Liver (tissue), 9 donors: ENCODE data around the gene PHTF2. TPM values are rescaled to one million over a fixed set of nuclear protein-coding genes. Genes with fewer than 3 reads are reported as not detected.

ENCODE experiments used
- DNase-seq: peaks from one replicate; pipeline ENCODE4 v3.0.0-alpha.2; 2017; ENCODE audit warnings: low spot score
- H3K27ac ChIP-seq, 2 donors: one replicate each; pipeline ENCODE4 v1.7.0; 2013; ENCODE audit warnings: inconsistent platforms in 2 of 2, low read length in 2 of 2, control low read depth in 1 of 2, low read depth in 1 of 2, mild to moderate bottlenecking in 1 of 2
- H3K27me3 ChIP-seq, 4 donors: one replicate each; pipeline versions ENCODE4 v1.6.1 to v1.7.0; 2013; ENCODE audit warnings: low read length in 3 of 4, inconsistent platforms in 1 of 4, mild to moderate bottlenecking in 1 of 4, moderate library complexity in 1 of 4; ENCODE audit not compliant: control insufficient read depth in 4 of 4, insufficient read depth in 4 of 4
- H3K36me3 ChIP-seq, 4 donors: one replicate each; pipeline versions ENCODE4 v1.6.1 to v1.7.0; 2013; ENCODE audit warnings: low read length in 3 of 4, mild to moderate bottlenecking in 3 of 4, low read depth in 1 of 4, moderate library complexity in 1 of 4; ENCODE audit not compliant: control insufficient read depth in 4 of 4, insufficient read depth in 3 of 4
- H3K4me1 ChIP-seq, 4 donors: one replicate each; pipeline versions ENCODE4 v1.6.1 to v1.7.0; 2013; ENCODE audit warnings: low read length in 3 of 4, mild to moderate bottlenecking in 3 of 4, moderate library complexity in 1 of 4; ENCODE audit not compliant: control insufficient read depth in 4 of 4, insufficient read depth in 4 of 4
- H3K4me3 ChIP-seq, 3 donors: one replicate each; pipeline versions ENCODE4 v1.6.1 to v1.7.0; 2013; ENCODE audit warnings: low read length in 3 of 3, control low read depth in 1 of 3, low read depth in 1 of 3, mild to moderate bottlenecking in 1 of 3
- H3K9ac ChIP-seq, 2 donors: one replicate each; pipeline ENCODE4 v1.7.0; 2013; ENCODE audit warnings: low read length in 2 of 2, mild to moderate bottlenecking in 2 of 2, moderate library complexity in 2 of 2, control low read depth in 1 of 2, low read depth in 1 of 2
- H3K9me3 ChIP-seq, 4 donors: one replicate each; pipeline versions ENCODE4 v1.6.1 to v1.7.0; 2013; ENCODE audit warnings: low read length in 3 of 4; ENCODE audit not compliant: control insufficient read depth in 4 of 4
- EGR1 ChIP-seq, 2 donors: IDR thresholded peaks; 2 replicates each; pipeline ENCODE4 v1.6.1; 2016 to 2018; ENCODE audit warnings: antibody characterized with exemption in 2 of 2, low read depth in 2 of 2
- FOXA1 ChIP-seq: IDR thresholded peaks from 2 replicates; pipeline ENCODE4 v1.6.1; 2016; ENCODE audit warnings: antibody characterized with exemption
- FOXA2 ChIP-seq: IDR thresholded peaks from 2 replicates; pipeline ENCODE4 v1.6.1; 2016; ENCODE audit warnings: antibody characterized with exemption
- GABPA ChIP-seq, 2 donors: IDR thresholded peaks in 1 of 2; conservative IDR thresholded peaks in 1 of 2; 2 replicates each; pipeline ENCODE4 v1.6.1; 2016; ENCODE audit warnings: antibody characterized with exemption in 2 of 2, mild to moderate bottlenecking in 1 of 2, moderate library complexity in 1 of 2
- HNF4A ChIP-seq, 2 donors: conservative IDR thresholded peaks; 2 replicates each; pipeline ENCODE4 v1.6.1; 2016; ENCODE audit warnings: antibody characterized with exemption in 2 of 2, mild to moderate bottlenecking in 2 of 2
- JUND ChIP-seq, 2 donors: IDR thresholded peaks; 2 replicates each; pipeline ENCODE4 v1.6.1; 2016; ENCODE audit warnings: antibody characterized with exemption in 2 of 2
- RXRA ChIP-seq, 2 donors: IDR thresholded peaks; 2 replicates each; pipeline ENCODE4 v1.6.1; 2017 to 2018; ENCODE audit warnings: antibody characterized with exemption in 2 of 2, mild to moderate bottlenecking in 1 of 2
- SP1 ChIP-seq: IDR thresholded peaks from 2 replicates; pipeline ENCODE4 v1.6.1; 2018; ENCODE audit warnings: antibody characterized with exemption, mild to moderate bottlenecking
- TAF1 ChIP-seq: conservative IDR thresholded peaks from 2 replicates; pipeline ENCODE4 v1.6.1; 2016; ENCODE audit warnings: antibody characterized with exemption, mild to moderate bottlenecking
- YY1 ChIP-seq: IDR thresholded peaks from 2 replicates; pipeline ENCODE4 v1.6.1; 2016; ENCODE audit warnings: antibody characterized with exemption, mild to moderate bottlenecking
- WGBS: extraction: QIAGEN DNeasy Blood & Tissue Kit; methylation state at CpG from one replicate; pipeline ENCODE4 v1.1.7; 2013; 5-methylcytosine and 5-hydroxymethylcytosine counted together
- polyA plus RNA-seq, 2 donors: library from polyadenylated mRNA; stranded (reverse) in 1 of 2; unstranded in 1 of 2; fragments of 200-250 nt in 1 of 2; fragments of >200 nt in 1 of 2; fragmentation: Nextera tagmentation in 1 of 2; extraction: Ambion mirVana in 1 of 2; gene quantifications; one replicate each; pipeline versions ENCODE4 v1.2.1 to v1.2.3, GENCODE V29; 2013 to 2015
- total RNA-seq, 2 donors: library from RNA; depleted of rRNA; stranded (reverse); fragments of >200 nt; gene quantifications; one replicate each; pipeline ENCODE4 v1.2.3, GENCODE V29; 2014
- TF ChIP-seq, protein P1 (sequence below): IDR thresholded peaks from 2 replicates; pipeline ENCODE4 v1.6.1; 2016; ENCODE audit warnings: antibody characterized with exemption
- TF ChIP-seq, protein P2 (sequence below): IDR thresholded peaks from 2 replicates; pipeline ENCODE4 v1.6.1; 2016; ENCODE audit warnings: antibody characterized with exemption
- TF ChIP-seq, protein P3 (sequence below): IDR thresholded peaks from 2 replicates; pipeline ENCODE4 v1.6.1; 2016; ENCODE audit warnings: antibody characterized with exemption, mild to moderate bottlenecking
- TF ChIP-seq, protein P4 (sequence below): IDR thresholded peaks from 2 replicates; pipeline ENCODE4 v1.6.1; 2016; ENCODE audit warnings: antibody characterized with exemption
- donor health status: healthy.
- donor health status: healthy.
- donor health status: healthy.
- donor health status: healthy.
- donor health status: healthy.

Gene PHTF2
- total and polyA plus RNA-seq, 4 donors = 2.2 to 7.3 (median 4.7) TPM

DNA sequence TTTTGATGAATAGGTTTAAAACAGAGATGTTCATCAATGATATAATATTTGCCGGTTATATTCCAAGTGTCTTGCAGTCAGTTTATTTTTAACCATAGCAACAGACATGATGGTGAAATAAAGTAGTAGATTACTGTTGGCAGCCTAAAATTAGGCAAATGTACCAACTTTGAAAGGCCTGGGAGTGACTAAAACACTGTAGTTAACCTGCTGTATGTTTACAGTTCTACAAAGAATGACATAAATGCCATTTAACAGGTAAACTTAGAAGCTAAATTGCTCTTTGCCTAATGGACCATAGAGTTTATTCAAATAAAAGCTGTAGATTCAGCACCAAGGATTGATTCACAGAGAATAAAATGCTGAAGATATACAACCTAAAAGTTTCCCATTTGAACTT lies 64.1 kb downstream of the PHTF2 start:
- H3K9ac ChIP-seq = no peak overlapping the region
- no peaks in the 10 kb centered on the region for H3K36me3 ChIP-seq
- H3K4me3 ChIP-seq = no peak overlapping the region
- TF ChIP-seq SP1 = no peak
- TF ChIP-seq, protein P1, sequence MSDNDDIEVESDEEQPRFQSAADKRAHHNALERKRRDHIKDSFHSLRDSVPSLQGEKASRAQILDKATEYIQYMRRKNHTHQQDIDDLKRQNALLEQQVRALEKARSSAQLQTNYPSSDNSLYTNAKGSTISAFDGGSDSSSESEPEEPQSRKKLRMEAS = no peak
- H3K27me3 ChIP-seq = no peaks in the 10 kb centered on the region
- no peaks in the 10 kb centered on the region for H3K9me3 ChIP-seq
- 34% methylated on average over 1 of the region's 1 CpG for WGBS
- H3K4me1 ChIP-seq = peaks cover 0 to 8% (median 2%) of the 10 kb centered on the region in 4 donors
- no peak for DNase-seq
- H3K27ac ChIP-seq = no peak overlapping the region

DNA sequence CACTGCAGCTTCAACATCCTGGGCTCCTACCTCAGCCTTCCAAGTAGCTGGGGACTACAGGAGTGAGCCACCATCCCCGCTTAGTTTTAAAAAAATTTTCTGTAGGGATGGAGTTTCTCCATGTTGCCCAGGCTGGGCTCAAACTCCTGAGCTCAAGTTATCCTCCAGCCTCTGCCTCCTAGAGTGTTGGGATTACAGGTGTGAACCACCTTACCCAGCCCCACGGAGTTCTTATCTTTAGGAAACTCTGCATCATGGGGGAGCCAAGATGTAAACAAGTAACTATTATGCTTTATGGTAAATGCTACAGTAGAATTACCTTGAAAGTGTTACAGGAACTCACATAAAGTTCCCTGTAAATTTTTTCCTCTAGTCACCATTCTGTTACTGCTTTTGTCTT lies 65.3 kb downstream of the PHTF2 start:
- Histone ChIP-seq H3K4me3 (no peak overlapping the region), H3K9me3 (no peaks in the 10 kb centered on the region), H3K27me3 (no peaks in the 10 kb centered on the region), H3K4me1 (peaks cover 0 to 8% (median 2%) of the 10 kb centered on the region in 4 donors), H3K36me3 (no peaks in the 10 kb centered on the region), H3K9ac (no peak overlapping the region), H3K27ac (no peak overlapping the region)
- WGBS = 91% methylated on average over 2 of the region's 2 CpGs
- TF ChIP-seq HNF4A (conservative IDR thresholded peaks at IDR 0.05) (no peak), FOXA1 (no peak), GABPA (IDR thresholded peaks at IDR 0.05 in 1 of 2, conservative IDR thresholded peaks at IDR 0.05 in 1 of 2) (no peak), FOXA2 (no peak), YY1 (no peak), TAF1 (no peak)
- TF ChIP-seq, protein P2, sequence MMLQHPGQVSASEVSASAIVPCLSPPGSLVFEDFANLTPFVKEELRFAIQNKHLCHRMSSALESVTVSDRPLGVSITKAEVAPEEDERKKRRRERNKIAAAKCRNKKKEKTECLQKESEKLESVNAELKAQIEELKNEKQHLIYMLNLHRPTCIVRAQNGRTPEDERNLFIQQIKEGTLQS = no peak
- TF ChIP-seq, protein P3, sequence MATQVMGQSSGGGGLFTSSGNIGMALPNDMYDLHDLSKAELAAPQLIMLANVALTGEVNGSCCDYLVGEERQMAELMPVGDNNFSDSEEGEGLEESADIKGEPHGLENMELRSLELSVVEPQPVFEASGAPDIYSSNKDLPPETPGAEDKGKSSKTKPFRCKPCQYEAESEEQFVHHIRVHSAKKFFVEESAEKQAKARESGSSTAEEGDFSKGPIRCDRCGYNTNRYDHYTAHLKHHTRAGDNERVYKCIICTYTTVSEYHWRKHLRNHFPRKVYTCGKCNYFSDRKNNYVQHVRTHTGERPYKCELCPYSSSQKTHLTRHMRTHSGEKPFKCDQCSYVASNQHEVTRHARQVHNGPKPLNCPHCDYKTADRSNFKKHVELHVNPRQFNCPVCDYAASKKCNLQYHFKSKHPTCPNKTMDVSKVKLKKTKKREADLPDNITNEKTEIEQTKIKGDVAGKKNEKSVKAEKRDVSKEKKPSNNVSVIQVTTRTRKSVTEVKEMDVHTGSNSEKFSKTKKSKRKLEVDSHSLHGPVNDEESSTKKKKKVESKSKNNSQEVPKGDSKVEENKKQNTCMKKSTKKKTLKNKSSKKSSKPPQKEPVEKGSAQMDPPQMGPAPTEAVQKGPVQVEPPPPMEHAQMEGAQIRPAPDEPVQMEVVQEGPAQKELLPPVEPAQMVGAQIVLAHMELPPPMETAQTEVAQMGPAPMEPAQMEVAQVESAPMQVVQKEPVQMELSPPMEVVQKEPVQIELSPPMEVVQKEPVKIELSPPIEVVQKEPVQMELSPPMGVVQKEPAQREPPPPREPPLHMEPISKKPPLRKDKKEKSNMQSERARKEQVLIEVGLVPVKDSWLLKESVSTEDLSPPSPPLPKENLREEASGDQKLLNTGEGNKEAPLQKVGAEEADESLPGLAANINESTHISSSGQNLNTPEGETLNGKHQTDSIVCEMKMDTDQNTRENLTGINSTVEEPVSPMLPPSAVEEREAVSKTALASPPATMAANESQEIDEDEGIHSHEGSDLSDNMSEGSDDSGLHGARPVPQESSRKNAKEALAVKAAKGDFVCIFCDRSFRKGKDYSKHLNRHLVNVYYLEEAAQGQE = no peak
- TF ChIP-seq, protein P1 = no peak
- DNase-seq = no peak

DNA sequence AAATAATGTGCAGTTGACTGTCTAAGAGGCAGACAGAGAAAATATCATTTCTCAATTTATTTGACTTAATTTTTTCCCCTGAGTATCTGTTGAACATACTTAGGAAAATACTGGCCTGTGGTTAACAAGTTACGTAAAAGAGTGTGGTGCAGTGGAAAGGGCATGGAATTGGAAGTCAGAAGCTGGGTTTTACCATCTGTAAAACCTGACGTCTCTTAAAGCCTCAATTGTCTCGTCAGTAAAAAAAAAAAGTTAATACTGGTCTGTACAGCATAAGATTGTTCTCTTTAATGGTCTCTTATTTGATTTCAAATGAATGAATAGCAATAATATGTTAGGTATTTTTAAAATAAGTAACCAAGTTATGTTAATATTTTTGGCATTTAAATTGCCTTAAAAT lies 67.8 kb downstream of the PHTF2 start:
- WGBS = 91% methylated on average over 3 of the region's 3 CpGs
- TF ChIP-seq, protein P1 = no peak
- TF ChIP-seq, protein P4, sequence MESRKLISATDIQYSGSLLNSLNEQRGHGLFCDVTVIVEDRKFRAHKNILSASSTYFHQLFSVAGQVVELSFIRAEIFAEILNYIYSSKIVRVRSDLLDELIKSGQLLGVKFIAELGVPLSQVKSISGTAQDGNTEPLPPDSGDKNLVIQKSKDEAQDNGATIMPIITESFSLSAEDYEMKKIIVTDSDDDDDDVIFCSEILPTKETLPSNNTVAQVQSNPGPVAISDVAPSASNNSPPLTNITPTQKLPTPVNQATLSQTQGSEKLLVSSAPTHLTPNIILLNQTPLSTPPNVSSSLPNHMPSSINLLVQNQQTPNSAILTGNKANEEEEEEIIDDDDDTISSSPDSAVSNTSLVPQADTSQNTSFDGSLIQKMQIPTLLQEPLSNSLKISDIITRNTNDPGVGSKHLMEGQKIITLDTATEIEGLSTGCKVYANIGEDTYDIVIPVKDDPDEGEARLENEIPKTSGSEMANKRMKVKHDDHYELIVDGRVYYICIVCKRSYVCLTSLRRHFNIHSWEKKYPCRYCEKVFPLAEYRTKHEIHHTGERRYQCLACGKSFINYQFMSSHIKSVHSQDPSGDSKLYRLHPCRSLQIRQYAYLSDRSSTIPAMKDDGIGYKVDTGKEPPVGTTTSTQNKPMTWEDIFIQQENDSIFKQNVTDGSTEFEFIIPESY = no peak
- no peak for TF ChIP-seq GABPA (IDR thresholded peaks at IDR 0.05 in 1 of 2, conservative IDR thresholded peaks at IDR 0.05 in 1 of 2)
- TF ChIP-seq YY1 = no peak
- no peak for TF ChIP-seq FOXA2
- no peak for TF ChIP-seq FOXA1
- TF ChIP-seq, protein P2 = no peak
- no peak for TF ChIP-seq SP1
- no peak for TF ChIP-seq RXRA (IDR thresholded peaks at IDR 0.05)
- TF ChIP-seq EGR1 (IDR thresholded peaks at IDR 0.05; ENCODE audit: low read depth in 2 of 2) = no peak
- TF ChIP-seq JUND (IDR thresholded peaks at IDR 0.05) = no peak
- DNase-seq = no peak
- H3K9ac ChIP-seq = no peak overlapping the region
- no peak overlapping the region for H3K27ac ChIP-seq
- no peaks in the 10 kb centered on the region for H3K36me3 ChIP-seq
- H3K9me3 ChIP-seq = no peaks in the 10 kb centered on the region
- H3K4me1 ChIP-seq = peaks cover 0 to 8% (median 2%) of the 10 kb centered on the region in 4 donors
- H3K27me3 ChIP-seq = no peaks in the 10 kb centered on the region
- no peak overlapping the region for H3K4me3 ChIP-seq
